Measurements from ENCODE around the gene DRAP1. TPM values are rescaled to one million over a fixed set of nuclear protein-coding genes. Genes with fewer than 3 reads are reported as not detected.

Gene DRAP1
- total RNA-seq, 2 experiments from 2014 or later = 68.2 to 93.2 TPM

- peaks cover 11% of the 10 kb centered on the region; the same call in 1 of the 2 replicates for H3K79me2 ChIP-seq (ENCODE audit: insufficient read depth, low read depth, low read length)
- H3K36me3 ChIP-seq (ENCODE audit: insufficient read depth, low read length) = peaks cover 8% of the 10 kb centered on the region; the same call in 1 of the 2 replicates
- CTCF ChIA-PET (ENCODE audit: unreplicated experiment) = no interaction called here
- POLR2A ChIA-PET = no interaction called here
- TF ChIP-seq EZH2phosphoT487 (IDR thresholded peaks at IDR 0.05; ENCODE audit: borderline replicate concordance, low read depth, low read length) (no peak), CTCF (conservative IDR thresholded peaks at IDR 0.05; ENCODE audit: low read length) (no peak)
- intact Hi-C loops (cut with micrococcal nuclease; ENCODE audit: unreplicated experiment) = no loop called here
- H3K9me2 ChIP-seq (ENCODE audit: insufficient read depth, low read length) = no peaks in the 10 kb centered on the region
- no peaks in the 10 kb centered on the region for H3K9me3 ChIP-seq (ENCODE audit: low read length)
- H2AFZ ChIP-seq (ENCODE audit: low read length) = no peak overlapping the region
- H3K4me3 ChIP-seq (ENCODE audit: low read depth, low read length, poor library complexity, severe bottlenecking) = peak overlapping the region; percentile 76
- no TSS peak for BruUV-seq (replicated peaks)
- H3K4me1 ChIP-seq (ENCODE audit: insufficient read depth, low read length, poor library complexity, severe bottlenecking) = peaks cover 22% of the 10 kb centered on the region
- peak overlapping the region; percentile 94 for H3K4me2 ChIP-seq (ENCODE audit: low read length)
- no peak for DNase-seq (ENCODE audit: low spot score)
- no peaks in the 10 kb centered on the region for H4K20me1 ChIP-seq (ENCODE audit: insufficient read depth, low read length)
- H3K27ac ChIP-seq (ENCODE audit: low read depth, low read length, poor library complexity, severe bottlenecking) = no peak overlapping the region
Measured at GRCh38 chr11:65920372-65920802, 1.2 kb downstream of the DRAP1 start.

DNA sequence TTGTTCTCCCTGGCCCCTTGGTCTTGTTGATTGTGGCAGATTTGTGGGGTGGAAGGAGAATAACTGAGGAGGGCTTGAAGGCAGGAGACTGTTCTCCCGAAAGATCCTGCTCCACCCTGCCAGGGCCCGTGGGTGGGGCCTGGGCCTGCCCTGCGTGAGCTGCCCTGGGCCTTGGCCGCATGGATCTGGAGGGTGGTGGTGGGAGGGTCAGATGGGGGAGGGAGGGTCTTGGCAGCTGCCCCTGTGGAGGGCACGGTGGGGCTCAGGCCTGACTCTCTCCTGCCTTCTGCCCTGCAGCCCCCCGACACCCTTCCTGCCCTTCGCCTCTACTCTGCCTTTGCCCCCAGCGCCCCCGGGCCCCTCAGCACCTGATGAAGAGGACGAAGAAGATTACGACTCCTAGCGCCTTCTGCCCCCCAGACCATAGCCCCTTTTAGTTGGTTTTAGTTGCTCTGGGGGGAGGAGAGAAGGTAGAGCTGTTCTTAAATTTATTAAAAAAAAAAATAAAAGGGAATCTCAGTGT, 1.9 kb downstream of the DRAP1 start:
- no peak overlapping the region for H2AFZ ChIP-seq (ENCODE audit: low read length)
- TF ChIP-seq CTCF (conservative IDR thresholded peaks at IDR 0.05; ENCODE audit: low read length) (no peak), EZH2phosphoT487 (IDR thresholded peaks at IDR 0.05; ENCODE audit: borderline replicate concordance, low read depth, low read length) (no peak)
- H3K4me2 ChIP-seq (ENCODE audit: low read length) = no peak overlapping the region; the same call in 1 of the 2 replicates
- H3K4me1 ChIP-seq (ENCODE audit: insufficient read depth, low read length, poor library complexity, severe bottlenecking) = peaks cover 22% of the 10 kb centered on the region
- no peak overlapping the region for H3K4me3 ChIP-seq (ENCODE audit: low read depth, low read length, poor library complexity, severe bottlenecking)
- H3K79me2 ChIP-seq (ENCODE audit: insufficient read depth, low read depth, low read length) = peaks cover 11% of the 10 kb centered on the region; the same call in 1 of the 2 replicates
- no peak overlapping the region for H3K27ac ChIP-seq (ENCODE audit: low read depth, low read length, poor library complexity, severe bottlenecking)
- intact Hi-C loops (cut with micrococcal nuclease; ENCODE audit: unreplicated experiment) = no loop called here
- no peak for DNase-seq (ENCODE audit: low spot score)
- H4K20me1 ChIP-seq (ENCODE audit: insufficient read depth, low read length) = no peaks in the 10 kb centered on the region
- peaks cover 8% of the 10 kb centered on the region; the same call in 1 of the 2 replicates for H3K36me3 ChIP-seq (ENCODE audit: insufficient read depth, low read length)
- H3K9me2 ChIP-seq (ENCODE audit: insufficient read depth, low read length) = no peaks in the 10 kb centered on the region
- ChIA-PET POLR2A (no interaction called here), CTCF (ENCODE audit: unreplicated experiment) (no interaction called here)
- BruUV-seq (replicated peaks) = no TSS peak
- H3K9me3 ChIP-seq (ENCODE audit: low read length) = no peaks in the 10 kb centered on the region

DNA sequence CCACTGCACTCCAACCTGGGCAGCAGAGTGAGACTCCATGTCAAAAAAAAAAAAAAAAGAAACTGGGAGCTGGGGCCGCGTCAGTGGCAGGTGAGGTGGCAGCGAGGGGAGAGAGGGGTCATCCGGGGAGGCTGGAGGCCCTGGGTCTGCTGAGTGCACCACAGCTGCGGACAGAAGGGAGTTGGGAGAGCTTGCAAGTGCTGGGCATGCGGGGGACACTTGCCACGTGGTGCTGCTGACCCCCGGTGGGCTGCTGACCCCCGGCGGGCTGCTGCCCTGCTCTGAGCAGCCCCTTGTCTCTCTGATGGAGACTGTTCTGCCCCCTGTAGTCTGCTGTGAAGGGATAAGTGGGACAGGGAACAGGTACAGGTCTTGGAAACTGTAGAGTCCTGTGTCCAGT, 2.6 kb downstream of the DRAP1 start:
- Histone ChIP-seq H4K20me1 (ENCODE audit: insufficient read depth, low read length) (no peaks in the 10 kb centered on the region), H3K4me1 (ENCODE audit: insufficient read depth, low read length, poor library complexity, severe bottlenecking) (peaks cover 22% of the 10 kb centered on the region), H2AFZ (ENCODE audit: low read length) (no peak overlapping the region), H3K9me3 (ENCODE audit: low read length) (no peaks in the 10 kb centered on the region), H3K27ac (ENCODE audit: low read depth, low read length, poor library complexity, severe bottlenecking) (no peak overlapping the region), H3K36me3 (ENCODE audit: insufficient read depth, low read length) (peaks cover 8% of the 10 kb centered on the region; the same call in 1 of the 2 replicates), H3K9me2 (ENCODE audit: insufficient read depth, low read length) (no peaks in the 10 kb centered on the region), H3K4me3 (ENCODE audit: low read depth, low read length, poor library complexity, severe bottlenecking) (no peak overlapping the region), H3K79me2 (ENCODE audit: insufficient read depth, low read depth, low read length) (peaks cover 11% of the 10 kb centered on the region; the same call in 1 of the 2 replicates), H3K4me2 (ENCODE audit: low read length) (no peak overlapping the region)
- no peak for TF ChIP-seq EZH2phosphoT487 (IDR thresholded peaks at IDR 0.05; ENCODE audit: borderline replicate concordance, low read depth, low read length)
- TF ChIP-seq CTCF (conservative IDR thresholded peaks at IDR 0.05; ENCODE audit: low read length) = no peak
- CTCF ChIA-PET (ENCODE audit: unreplicated experiment) = no interaction called here
- intact Hi-C loops (cut with micrococcal nuclease; ENCODE audit: unreplicated experiment) = no loop called here
- DNase-seq (ENCODE audit: low spot score) = no peak
- POLR2A ChIA-PET = no interaction called here
- BruUV-seq (replicated peaks) = no TSS peak

All from OCI-LY7 (cell line).